Measurements from ENCODE around the gene HMCN2. TPM values are rescaled to one million over a fixed set of nuclear protein-coding genes. Genes with fewer than 3 reads are reported as not detected.

The HMCN2 gene
- total RNA-seq, 2 experiments from 2014 or later, result not detected

- no peaks in the 10 kb centered on the region for H3K27me3 Mint-ChIP-seq
- no peaks in the 10 kb centered on the region for H3K4me1 Mint-ChIP-seq
- no peak overlapping the region for H3K4me3 Mint-ChIP-seq
- ChIA-PET POLR2A (no interaction called here), CTCF (interaction anchor here (0.9 kb wide), 1 partner anchor 24 kb away, joined by 6 read pairs; no protein-coding TSS in a partner anchor)
- no peak overlapping the region for H3K27ac Mint-ChIP-seq
- no peaks in the 10 kb centered on the region for H3K36me3 Mint-ChIP-seq (ENCODE audit: low read depth)
- no peak for DNase-seq
- no peaks in the 10 kb centered on the region for H3K9me3 Mint-ChIP-seq
Observed at GRCh38 chr9:130302785-130303612, 37.4 kb downstream of the HMCN2 start.

GRCh38 chr9:130303613-130304055 is 38.1 kb downstream of the HMCN2 start:
- no peak overlapping the region for H3K4me3 Mint-ChIP-seq
- H3K27ac Mint-ChIP-seq, result no peak overlapping the region
- ChIA-PET CTCF (no interaction called here), POLR2A (no interaction called here)
- no peaks in the 10 kb centered on the region for H3K9me3 Mint-ChIP-seq
- no peaks in the 10 kb centered on the region for H3K36me3 Mint-ChIP-seq (ENCODE audit: low read depth)
- H3K27me3 Mint-ChIP-seq, result no peaks in the 10 kb centered on the region
- H3K4me1 Mint-ChIP-seq, result no peaks in the 10 kb centered on the region
- no peak for DNase-seq

- no peak overlapping the region for H3K27ac Mint-ChIP-seq
- H3K36me3 Mint-ChIP-seq (ENCODE audit: low read depth), result no peaks in the 10 kb centered on the region
- H3K27me3 Mint-ChIP-seq, result no peaks in the 10 kb centered on the region
- no peak for DNase-seq
- no peak overlapping the region for H3K4me3 Mint-ChIP-seq
- no peaks in the 10 kb centered on the region for H3K4me1 Mint-ChIP-seq
- ChIA-PET POLR2A (no interaction called here), CTCF (no interaction called here)
- no peaks in the 10 kb centered on the region for H3K9me3 Mint-ChIP-seq
Observed at GRCh38 chr9:130304116-130304515, 38.6 kb downstream of the HMCN2 start.

GRCh38 chr9:130304643-130305042 is 39.1 kb downstream of the HMCN2 start:
- Mint-ChIP-seq H3K36me3 (ENCODE audit: low read depth) (no peaks in the 10 kb centered on the region), H3K4me3 (no peak overlapping the region), H3K27me3 (no peaks in the 10 kb centered on the region), H3K27ac (no peak overlapping the region), H3K9me3 (no peaks in the 10 kb centered on the region), H3K4me1 (no peaks in the 10 kb centered on the region)
- ChIA-PET POLR2A (no interaction called here), CTCF (no interaction called here)
- DNase-seq, result no peak

- Mint-ChIP-seq H3K36me3 (ENCODE audit: low read depth) (no peaks in the 10 kb centered on the region), H3K4me1 (no peaks in the 10 kb centered on the region), H3K27ac (no peak overlapping the region), H3K9me3 (no peaks in the 10 kb centered on the region), H3K4me3 (no peak overlapping the region), H3K27me3 (no peaks in the 10 kb centered on the region)
- ChIA-PET CTCF (interaction anchor here (0.6 kb wide), 2 partner anchors 236 to 351 kb away, joined by 3 read pairs; no protein-coding TSS in a partner anchor), POLR2A (no interaction called here)
- no peak for DNase-seq
Observed at GRCh38 chr9:130305381-130305780, 39.8 kb downstream of the HMCN2 start.

GRCh38 chr9:130306823-130307666 is 41.5 kb downstream of the HMCN2 start:
- H3K4me3 Mint-ChIP-seq, result no peak overlapping the region
- CTCF ChIA-PET, result no interaction called here
- H3K27me3 Mint-ChIP-seq, result no peaks in the 10 kb centered on the region
- DNase-seq, result no peak
- H3K27ac Mint-ChIP-seq, result no peak overlapping the region
- H3K9me3 Mint-ChIP-seq, result no peaks in the 10 kb centered on the region
- no peaks in the 10 kb centered on the region for H3K36me3 Mint-ChIP-seq (ENCODE audit: low read depth)
- H3K4me1 Mint-ChIP-seq, result no peaks in the 10 kb centered on the region
- POLR2A ChIA-PET, result no interaction called here

- H3K4me3 Mint-ChIP-seq, result no peak overlapping the region
- no peaks in the 10 kb centered on the region for H3K36me3 Mint-ChIP-seq (ENCODE audit: low read depth)
- ChIA-PET POLR2A (no interaction called here), CTCF (no interaction called here)
- DNase-seq, result no peak
- H3K27me3 Mint-ChIP-seq, result no peaks in the 10 kb centered on the region
- H3K9me3 Mint-ChIP-seq, result no peaks in the 10 kb centered on the region
- no peak overlapping the region for H3K27ac Mint-ChIP-seq
- H3K4me1 Mint-ChIP-seq, result no peaks in the 10 kb centered on the region
Observed at GRCh38 chr9:130307667-130307943, 42.0 kb downstream of the HMCN2 start.

- no peak overlapping the region for H3K27ac Mint-ChIP-seq
- H3K27me3 Mint-ChIP-seq, result no peaks in the 10 kb centered on the region
- H3K4me1 Mint-ChIP-seq, result no peaks in the 10 kb centered on the region
- DNase-seq, result no peak
- CTCF ChIA-PET, result interaction anchor here (0.7 kb wide), 1 partner anchor 11 kb away, joined by 3 read pairs; no protein-coding TSS in a partner anchor
- POLR2A ChIA-PET, result no interaction called here
- H3K36me3 Mint-ChIP-seq (ENCODE audit: low read depth), result no peaks in the 10 kb centered on the region
- H3K9me3 Mint-ChIP-seq, result no peaks in the 10 kb centered on the region
- H3K4me3 Mint-ChIP-seq, result no peak overlapping the region
Observed at GRCh38 chr9:130308081-130308571, 42.6 kb downstream of the HMCN2 start.

- no peak for DNase-seq
- Mint-ChIP-seq H3K4me1 (no peaks in the 10 kb centered on the region), H3K27ac (no peak overlapping the region), H3K4me3 (no peak overlapping the region), H3K27me3 (no peaks in the 10 kb centered on the region), H3K36me3 (ENCODE audit: low read depth) (no peaks in the 10 kb centered on the region), H3K9me3 (no peaks in the 10 kb centered on the region)
- ChIA-PET CTCF (no interaction called here), POLR2A (no interaction called here)
Observed at GRCh38 chr9:130309689-130310455, 44.3 kb downstream of the HMCN2 start.

GRCh38 chr9:130310456-130310855 is 44.9 kb downstream of the HMCN2 start:
- DNase-seq, result no peak
- ChIA-PET CTCF (no interaction called here), POLR2A (no interaction called here)
- Mint-ChIP-seq H3K27me3 (no peaks in the 10 kb centered on the region), H3K4me1 (no peaks in the 10 kb centered on the region), H3K9me3 (no peaks in the 10 kb centered on the region), H3K27ac (no peak overlapping the region), H3K36me3 (ENCODE audit: low read depth) (no peaks in the 10 kb centered on the region), H3K4me3 (no peak overlapping the region)

- CTCF ChIA-PET, result no interaction called here
- Mint-ChIP-seq H3K36me3 (ENCODE audit: low read depth) (no peaks in the 10 kb centered on the region), H3K4me3 (no peak overlapping the region), H3K27me3 (no peaks in the 10 kb centered on the region), H3K9me3 (no peaks in the 10 kb centered on the region), H3K4me1 (no peaks in the 10 kb centered on the region), H3K27ac (no peak overlapping the region)
- no peak for DNase-seq
- POLR2A ChIA-PET, result no interaction called here
Observed at GRCh38 chr9:130311003-130311402, 45.4 kb downstream of the HMCN2 start.

- Mint-ChIP-seq H3K4me3 (no peak overlapping the region), H3K4me1 (no peaks in the 10 kb centered on the region), H3K27ac (peak overlapping the region; percentile 6), H3K36me3 (ENCODE audit: low read depth) (no peaks in the 10 kb centered on the region), H3K27me3 (no peaks in the 10 kb centered on the region), H3K9me3 (no peaks in the 10 kb centered on the region)
- ChIA-PET CTCF (interaction anchor here (0.6 kb wide), 1 partner anchor 744 kb away, joined by 3 read pairs; no protein-coding TSS in a partner anchor), POLR2A (no interaction called here)
- DNase-seq, result no peak
Observed at GRCh38 chr9:130311408-130312140, 46.0 kb downstream of the HMCN2 start.

All from activated CD4-positive, alpha-beta T cell treated with anti-CD3 and anti-CD28 coated beads, Interleukin-2, amount 10 ng/mL, durations not matched to agents 7 days and 5 days (primary cell).